H1 (cell line): ENCODE measurements around the gene RPL19. TPM values are rescaled to one million over a fixed set of nuclear protein-coding genes. Genes with fewer than 3 reads are reported as not detected.

Experiments
- CTCF ChIA-PET: fragments of 300-600 bp; sonication (Branson Sonifier 250); formaldehyde crosslinking; loops from one replicate; lab custom pipeline; 2021; ENCODE audit not compliant: partially characterized antibody; lab: Charles Lee
- POLR2A ChIA-PET: fragments of 300-600 bp; sonication (Branson Sonifier 250); formaldehyde crosslinking; loops from one replicate; lab custom pipeline; 2021; ENCODE audit warnings: inconsistent platforms; ENCODE audit not compliant: partially characterized antibody; lab: Charles Lee
- DNase-seq, 2 experiments: peaks; one replicate each; pipeline versions ENCODE4 v3.0.0 to v3.0.0-alpha.2; 2010 to 2022; ENCODE audit warnings: low spot score in 2 of 2, low read depth in 1 of 2, mixed read lengths in 1 of 2
- FAIRE-seq: peaks from 2 replicates; lab custom pipeline; 2011; peaks lifted over from hg19 to GRCh38; lab: Jason Lieb, UNC
- H2AFZ ChIP-seq: 2 replicates; pipeline ENCODE4 v1.8.1; 2012; ENCODE audit warnings: low read length, inconsistent platforms
- H2AK5ac ChIP-seq: 2 replicates; pipeline ENCODE4 v1.6.1; 2013; ENCODE audit warnings: low read depth, low read length
- H2BK120ac ChIP-seq: replicated peaks from 2 replicates; pipeline ENCODE3; 2013; ENCODE audit warnings: low read depth, low read length, inconsistent platforms
- H2BK12ac ChIP-seq: 2 replicates; pipeline ENCODE4 v1.6.1; 2013; ENCODE audit warnings: low read depth, low read length
- H2BK15ac ChIP-seq: 2 replicates; pipeline ENCODE4 v1.6.1; 2013; ENCODE audit warnings: low read length
- H2BK20ac ChIP-seq: 2 replicates; pipeline ENCODE4 v1.6.1; 2013; ENCODE audit warnings: low read length
- H2BK5ac ChIP-seq: 2 replicates; pipeline ENCODE4 v1.6.1; 2013; ENCODE audit warnings: low read depth, low read length
- H3K14ac ChIP-seq: 2 replicates; pipeline ENCODE4 v1.6.1; 2013; ENCODE audit warnings: inconsistent platforms; ENCODE audit not compliant: insufficient read length
- H3K18ac ChIP-seq: 2 replicates; pipeline ENCODE4 v1.6.1; 2013; ENCODE audit warnings: low read length; ENCODE audit errors: extremely low read depth
- H3K23ac ChIP-seq: 2 replicates; pipeline ENCODE4 v1.6.1; 2013; ENCODE audit warnings: inconsistent platforms; ENCODE audit not compliant: insufficient read length
- H3K23me2 ChIP-seq: 2 replicates; pipeline ENCODE4 v1.6.1; 2013; ENCODE audit warnings: low read depth, low read length
- H3K27ac ChIP-seq: 2 replicates; pipeline ENCODE4 v1.6.1; 2011; ENCODE audit warnings: low read depth, low read length, inconsistent platforms
- H3K27me3 ChIP-seq, 4 experiments: replicated peaks in 1 of 4; 1 replicate in 1 of 4; 2 replicates in 3 of 4; pipeline versions ENCODE4 v1.6.1 to v1.8.1; 2011 to 2013; ENCODE audit warnings: low read length in 3 of 4, mild to moderate bottlenecking in 3 of 4, inconsistent platforms in 2 of 4, mixed read lengths in 2 of 4, moderate library complexity in 1 of 4; ENCODE audit not compliant: control insufficient read depth in 3 of 4, insufficient read depth in 3 of 4; ENCODE audit errors: extremely low read depth in 1 of 4
- H3K36me3 ChIP-seq, 4 experiments: 2 replicates each; pipeline versions ENCODE4 v1.6.1 to v1.8.1; 2011 to 2013; ENCODE audit warnings: mild to moderate bottlenecking in 4 of 4, low read length in 3 of 4, moderate library complexity in 2 of 4, control low read depth in 1 of 4, inconsistent platforms in 1 of 4; ENCODE audit not compliant: insufficient read depth in 4 of 4, control insufficient read depth in 2 of 4
- H3K4ac ChIP-seq: replicated peaks from 2 replicates; pipeline ENCODE3; 2013; ENCODE audit warnings: low read length, low read depth, mixed read lengths, inconsistent platforms; ENCODE audit not compliant: insufficient read length
- H3K4me1 ChIP-seq, 4 experiments: replicated peaks in 1 of 4; 1 replicate in 1 of 4; 2 replicates in 3 of 4; pipeline versions ENCODE4 v1.6.1 to v1.8.1; 2011 to 2013; ENCODE audit warnings: low read length in 3 of 4, inconsistent platforms in 2 of 4, mixed read lengths in 1 of 4; ENCODE audit not compliant: insufficient read depth in 4 of 4, control insufficient read depth in 3 of 4
- H3K4me2 ChIP-seq, 2 experiments: 2 replicates each; pipeline versions ENCODE4 v1.6.1 to v1.8.1; 2011 to 2013; ENCODE audit warnings: low read depth in 2 of 2, low read length in 2 of 2, control low read depth in 1 of 2, inconsistent platforms in 1 of 2, mild to moderate bottlenecking in 1 of 2; ENCODE audit not compliant: insufficient read depth in 1 of 2
- H3K4me3 ChIP-seq, 4 experiments: fragments of 200-600, 300-600 bp in 1 of 4; sonication (generic), shearing (Covaris generic), sonication (Bioruptor Twin) in 1 of 4; 2 replicates each; pipeline versions ENCODE4 v1.5.1 to v1.8.1; 2011 to 2016; ENCODE audit warnings: low read length in 4 of 4, low read depth in 3 of 4, control low read depth in 2 of 4, inconsistent platforms in 2 of 4, mild to moderate bottlenecking in 2 of 4, mixed read lengths in 1 of 4, moderate library complexity in 1 of 4; ENCODE audit not compliant: insufficient read depth in 2 of 4; ENCODE audit errors: extremely low read depth in 1 of 4
- H3K56ac ChIP-seq: replicated peaks from 2 replicates; pipeline ENCODE3; 2013; ENCODE audit warnings: low read depth, mild to moderate bottlenecking, mixed read lengths, low read length, inconsistent platforms; ENCODE audit not compliant: insufficient read length
- H3K79me1 ChIP-seq: 2 replicates; pipeline ENCODE4 v1.6.1; 2013; ENCODE audit warnings: low read depth, low read length, control low read depth
- H3K79me2 ChIP-seq, 2 experiments: 2 replicates each; pipeline versions ENCODE4 v1.6.1 to v1.8.1; 2012 to 2013; ENCODE audit warnings: low read length in 2 of 2, mild to moderate bottlenecking in 2 of 2, inconsistent platforms in 1 of 2; ENCODE audit not compliant: insufficient read depth in 2 of 2, control insufficient read depth in 1 of 2
- H3K9ac ChIP-seq, 4 experiments: replicated peaks in 1 of 4; 1 replicate in 1 of 4; 2 replicates in 3 of 4; pipeline versions ENCODE4 v1.6.1 to v1.8.1; 2011 to 2013; ENCODE audit warnings: low read depth in 3 of 4, low read length in 3 of 4, control low read depth in 2 of 4, mild to moderate bottlenecking in 2 of 4, moderate library complexity in 2 of 4, inconsistent platforms in 1 of 4; ENCODE audit errors: extremely low read depth in 1 of 4
- H3K9me3 ChIP-seq, 2 experiments: 2 replicates each; pipeline versions ENCODE4 v1.6.1 to v1.8.1; 2012 to 2013; ENCODE audit warnings: mild to moderate bottlenecking in 2 of 2, moderate library complexity in 2 of 2, control low read depth in 1 of 2, inconsistent platforms in 1 of 2, low read depth in 1 of 2, low read length in 1 of 2, mixed read lengths in 1 of 2; ENCODE audit not compliant: insufficient read depth in 2 of 2
- H4K20me1 ChIP-seq, 2 experiments: replicated peaks in 1 of 2; 2 replicates each; pipeline versions ENCODE3 to v1.8.1; 2011 to 2013; ENCODE audit warnings: inconsistent platforms in 2 of 2, low read length in 2 of 2, mild to moderate bottlenecking in 1 of 2; ENCODE audit not compliant: insufficient read depth in 2 of 2, control insufficient read depth in 1 of 2
- H4K5ac ChIP-seq: 2 replicates; pipeline ENCODE4 v1.6.1; 2013; ENCODE audit warnings: low read length, low read depth, mixed read lengths, inconsistent platforms; ENCODE audit not compliant: insufficient read length
- H4K8ac ChIP-seq: 2 replicates; pipeline ENCODE4 v1.8.0; 2013; ENCODE audit warnings: mild to moderate bottlenecking, moderate library complexity, low read length, inconsistent platforms; ENCODE audit not compliant: insufficient read depth; ENCODE audit errors: extremely low read depth
- H4K91ac ChIP-seq: replicated peaks from 2 replicates; pipeline ENCODE3; 2013; ENCODE audit warnings: low read length, mixed read lengths, inconsistent platforms; ENCODE audit not compliant: insufficient read length
- KDM1A ChIP-seq: fragments of 200-600, 300-600 bp; sonication (generic); IDR thresholded peaks from 2 replicates; pipeline ENCODE4 v1.7.1; 2016; ENCODE audit warnings: mild to moderate bottlenecking, low read length, borderline replicate concordance
- TCF12 ChIP-seq: IDR thresholded peaks from 2 replicates; pipeline ENCODE4 v1.6.1; 2011; ENCODE audit warnings: low read depth, mild to moderate bottlenecking, low read length
- WGBS, 2 experiments: shearing (Covaris generic) in 1 of 2; methylation state at CpG; one replicate each; pipeline versions ENCODE4 v1.1.6 to v1.1.7; 2013 to 2015; ENCODE audit warnings: low lambda C conversion rate in 2 of 2, mixed read lengths in 2 of 2, inconsistent platforms in 1 of 2, low coverage in 1 of 2, missing lambda C conversion rate in 1 of 2; ENCODE audit not compliant: insufficient replicate concordance in 2 of 2, insufficient coverage in 1 of 2, insufficient read length in 1 of 2; ENCODE audit errors: extremely low coverage in 1 of 2, missing lambda C conversion rate in 1 of 2; 5-methylcytosine and 5-hydroxymethylcytosine counted together
- polyA plus RNA-seq, 7 experiments: library from polyadenylated mRNA; depleted of rRNA in 3 of 7; stranded (reverse) in 5 of 7; unstranded in 2 of 7; fragments of >200 nt in 5 of 7; fragments of 200-250 nt in 2 of 7; gene quantifications; 1 replicate in 5 of 7; 2 replicates in 1 of 7; 4 replicates in 1 of 7; pipeline versions ENCODE4 v1.2.1 to v1.2.3, GENCODE V29; 2011 to 2013; ENCODE audit warnings: missing spikeins in 2 of 7, mixed read lengths in 2 of 7
- total RNA-seq: library from RNA; stranded (reverse); fragmentation: NEBNext Ultra II Directional; extraction: Animal tissue kit (Norgen Biotek cat#: 25700); gene quantifications from 2 replicates; pipeline ENCODE4 v1.2.1, GENCODE V29; 2021

Gene RPL19
- total and polyA plus RNA-seq, 2 of the 8 experiments (the other 6 are each of a cell fraction or from before 2014, with no cell fraction given): 2,108 to 2,182 TPM

DNA sequence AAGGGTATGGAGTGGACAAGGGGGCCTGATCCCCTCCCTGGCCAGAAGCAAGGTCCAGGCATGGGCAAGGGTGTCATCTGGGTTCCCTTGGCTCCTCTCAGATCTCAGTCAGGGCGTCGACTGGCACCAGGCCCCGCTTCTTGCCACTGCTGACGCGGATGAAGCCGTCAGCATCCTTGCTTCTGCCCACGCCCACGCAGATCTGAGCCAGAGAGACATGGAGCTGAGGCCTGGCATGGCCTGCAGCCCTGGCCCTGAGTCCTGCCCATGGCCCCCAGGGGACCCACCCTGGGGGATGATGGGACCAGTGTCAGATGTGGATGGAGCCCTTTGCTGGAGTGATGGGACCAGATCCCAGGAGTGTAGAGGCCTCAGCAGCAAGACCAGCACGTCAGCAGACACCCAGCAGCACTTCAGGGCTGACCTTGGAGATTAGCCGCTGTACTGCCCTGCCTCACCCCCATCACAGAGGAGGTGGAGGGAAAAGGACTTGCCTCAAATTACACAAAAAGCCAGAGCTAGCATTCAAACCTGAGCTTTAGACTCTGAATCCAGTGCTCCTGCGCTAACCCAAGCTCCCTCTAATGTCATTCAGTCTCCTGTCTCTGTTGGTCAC lies 12.2 kb downstream of the RPL19 start:
- WGBS, 2 experiments: 89% methylated on average over 11 of the region's 11 CpGs; no CpG with 5 or more reads in 1 of the 2 experiments
- CTCF ChIA-PET: interaction anchor here (0.7 to 24.1 kb wide), 4 partner anchors 9 to 27 kb away, joined by 3 to 982 read pairs (median 9); partner anchors contain the start of gene STAC2

More for the DNA sequence above, 12.2 kb downstream of the RPL19 start:
- no peak overlapping the region for H2BK120ac ChIP-seq
- H3K23ac ChIP-seq: no peak overlapping the region
- POLR2A ChIA-PET: interaction anchor here (1.1 to 3.9 kb wide), 6 partner anchors 8 to 26 kb away, joined by 3 to 13 read pairs (median 4); partner anchors contain the start of genes RPL19 and STAC2
- H3K79me1 ChIP-seq: no peaks in the 10 kb centered on the region
- no peak overlapping the region for H3K4me3 ChIP-seq
- no peak overlapping the region for H2BK5ac ChIP-seq
- FAIRE-seq (no peak), DNase-seq (no peak)
- H2AK5ac ChIP-seq: no peak overlapping the region
- TF ChIP-seq KDM1A: 0 out of 2 replicates have a peak, but pooled peaks have one; percentile 57
- no peak for TF ChIP-seq TCF12
- H3K27me3 ChIP-seq: peaks cover 0 to 4% (median 3%) of the 10 kb centered on the region in 4 experiments; a peak in 3 of 7 replicates
- H4K20me1 ChIP-seq: no peaks in the 10 kb centered on the region
- H2AFZ ChIP-seq: no peak overlapping the region
- no peak overlapping the region for H4K5ac ChIP-seq
- peak overlapping the region; percentile 92; the same call in 1 of the 2 replicates for H2BK12ac ChIP-seq
- no peak overlapping the region for H3K27ac ChIP-seq
- peaks cover 6% of the 10 kb centered on the region; the same call in 1 of the 2 replicates for H3K23me2 ChIP-seq
- no peak overlapping the region for H4K8ac ChIP-seq
- H3K4me1 ChIP-seq: peaks cover 5 to 32% (median 24%) of the 10 kb centered on the region in 4 experiments
- H2BK15ac ChIP-seq: no peak overlapping the region
- no peak overlapping the region for H4K91ac ChIP-seq
- H3K4ac ChIP-seq: no peak overlapping the region
- no peaks in the 10 kb centered on the region for H3K9me3 ChIP-seq
- no peaks in the 10 kb centered on the region for H3K79me2 ChIP-seq
- 0 out of 2 replicates have a peak overlapping the region, but pooled peaks have one; percentile 86 for H2BK20ac ChIP-seq
- no peak overlapping the region; the same call in 1 of the 2 replicates for H3K18ac ChIP-seq
- no peak overlapping the region for H3K9ac ChIP-seq
- no peak overlapping the region for H3K14ac ChIP-seq
- H3K36me3 ChIP-seq: no peaks in the 10 kb centered on the region
- no peak overlapping the region for H3K4me2 ChIP-seq
- no peak overlapping the region for H3K56ac ChIP-seq
